ENCODE measurements around the gene ITPRID2.

The ITPRID2 gene

GRCh38 chr2:181862583-181863281, 28.8 kb upstream of the ITPRID2 start:
- Histone ChIP-seq H3K4me1 (ENCODE audit: low read length) (no peaks in the 10 kb centered on the region), H3K9me3 (ENCODE audit: insufficient read depth, low read length) (no peaks in the 10 kb centered on the region), H4K20me1 (ENCODE audit: insufficient read depth, low read length) (no peaks in the 10 kb centered on the region), H3K27me3 (ENCODE audit: low read depth, low read length) (no peaks in the 10 kb centered on the region), H3K36me3 (replicated peaks; ENCODE audit: low read depth, low read length) (no peaks in the 10 kb centered on the region), H3K27ac (ENCODE audit: low read length) (no peak overlapping the region), H3K4me3 (ENCODE audit: low read length) (no peak overlapping the region), H3K79me2 (ENCODE audit: low read length) (no peaks in the 10 kb centered on the region), H2AFZ (ENCODE audit: low read depth, low read length) (no peak overlapping the region), H3K9ac (ENCODE audit: low read length) (no peak overlapping the region), H3K4me2 (ENCODE audit: low read length) (no peak overlapping the region)
- TF ChIP-seq CTCF (IDR thresholded peaks at IDR 0.05; ENCODE audit: low read depth, low read length): no peak

- Histone ChIP-seq H3K9ac (ENCODE audit: low read length) (no peak overlapping the region), H3K79me2 (ENCODE audit: low read length) (no peaks in the 10 kb centered on the region), H3K4me1 (ENCODE audit: low read length) (peaks cover 6% of the 10 kb centered on the region), H3K36me3 (replicated peaks; ENCODE audit: low read depth, low read length) (no peaks in the 10 kb centered on the region), H3K27ac (ENCODE audit: low read length) (no peak overlapping the region), H2AFZ (ENCODE audit: low read depth, low read length) (no peak overlapping the region), H3K4me3 (ENCODE audit: low read length) (no peak overlapping the region), H4K20me1 (ENCODE audit: insufficient read depth, low read length) (no peaks in the 10 kb centered on the region), H3K27me3 (ENCODE audit: low read depth, low read length) (no peaks in the 10 kb centered on the region), H3K4me2 (ENCODE audit: low read length) (no peak overlapping the region), H3K9me3 (ENCODE audit: insufficient read depth, low read length) (no peaks in the 10 kb centered on the region)
- no peak for TF ChIP-seq EZH2phosphoT487 (IDR thresholded peaks at IDR 0.05; ENCODE audit: low read depth)
- no peak for TF ChIP-seq CTCF (IDR thresholded peaks at IDR 0.05; ENCODE audit: low read depth, low read length)
Observed at GRCh38 chr2:181872178-181872577, 19.4 kb upstream of the ITPRID2 start.

- TF ChIP-seq EZH2phosphoT487 (IDR thresholded peaks at IDR 0.05; ENCODE audit: low read depth) (no peak), CTCF (IDR thresholded peaks at IDR 0.05; ENCODE audit: low read depth, low read length) (no peak)
- Histone ChIP-seq H3K27me3 (ENCODE audit: low read depth, low read length) (no peaks in the 10 kb centered on the region), H3K9me3 (ENCODE audit: insufficient read depth, low read length) (no peaks in the 10 kb centered on the region), H3K4me3 (ENCODE audit: low read length) (no peak overlapping the region), H3K79me2 (ENCODE audit: low read length) (no peaks in the 10 kb centered on the region), H4K20me1 (ENCODE audit: insufficient read depth, low read length) (no peaks in the 10 kb centered on the region), H3K4me1 (ENCODE audit: low read length) (peaks cover 6% of the 10 kb centered on the region), H3K36me3 (replicated peaks; ENCODE audit: low read depth, low read length) (no peaks in the 10 kb centered on the region), H3K9ac (ENCODE audit: low read length) (no peak overlapping the region), H3K27ac (ENCODE audit: low read length) (no peak overlapping the region), H3K4me2 (ENCODE audit: low read length) (no peak overlapping the region), H2AFZ (ENCODE audit: low read depth, low read length) (no peak overlapping the region)
Observed at GRCh38 chr2:181876614-181877063, 14.9 kb upstream of the ITPRID2 start.

GRCh38 chr2:181877181-181877664, 14.3 kb upstream of the ITPRID2 start:
- H3K4me3 ChIP-seq (ENCODE audit: low read length): no peak overlapping the region
- H3K9ac ChIP-seq (ENCODE audit: low read length): no peak overlapping the region
- TF ChIP-seq EZH2phosphoT487 (IDR thresholded peaks at IDR 0.05; ENCODE audit: low read depth) (no peak), CTCF (IDR thresholded peaks at IDR 0.05; ENCODE audit: low read depth, low read length) (no peak)
- H4K20me1 ChIP-seq (ENCODE audit: insufficient read depth, low read length): no peaks in the 10 kb centered on the region
- H2AFZ ChIP-seq (ENCODE audit: low read depth, low read length): no peak overlapping the region
- no peaks in the 10 kb centered on the region for H3K27me3 ChIP-seq (ENCODE audit: low read depth, low read length)
- no peak overlapping the region for H3K4me2 ChIP-seq (ENCODE audit: low read length)
- H3K27ac ChIP-seq (ENCODE audit: low read length): no peak overlapping the region
- no peaks in the 10 kb centered on the region for H3K79me2 ChIP-seq (ENCODE audit: low read length)
- no peaks in the 10 kb centered on the region for H3K36me3 ChIP-seq (replicated peaks; ENCODE audit: low read depth, low read length)
- peaks cover 6% of the 10 kb centered on the region for H3K4me1 ChIP-seq (ENCODE audit: low read length)
- H3K9me3 ChIP-seq (ENCODE audit: insufficient read depth, low read length): no peaks in the 10 kb centered on the region
